Measurements from ENCODE around the gene DEPDC5. TPM values are rescaled to one million over a fixed set of nuclear protein-coding genes. Genes with fewer than 3 reads are reported as not detected.

DEPDC5 gene
- total RNA-seq, 1 experiment from 2014 or later = 7.8 TPM

GRCh38 chr22:31852691-31853421 is 99.0 kb downstream of the DEPDC5 start:
- no peak for DNase-seq (ENCODE audit: low read depth)

- no peak for DNase-seq (ENCODE audit: low read depth)
Measured at GRCh38 chr22:31853736-31854495, 100.1 kb downstream of the DEPDC5 start.

GRCh38 chr22:31857247-31857646 is 103.4 kb downstream of the DEPDC5 start:
- DNase-seq (ENCODE audit: low read depth) = no peak

GRCh38 chr22:31861226-31861840 is 107.5 kb downstream of the DEPDC5 start:
- DNase-seq (ENCODE audit: low read depth) = peak; percentile 22

GRCh38 chr22:31866918-31867317 is 113.1 kb downstream of the DEPDC5 start:
- no peak for DNase-seq (ENCODE audit: low read depth)

GRCh38 chr22:31867386-31868153 is 113.8 kb downstream of the DEPDC5 start:
- no peak for DNase-seq (ENCODE audit: low read depth)

- DNase-seq (ENCODE audit: low read depth) = no peak
Measured at GRCh38 chr22:31869739-31870138, 115.9 kb downstream of the DEPDC5 start.

GRCh38 chr22:31870890-31871289 is 117.1 kb downstream of the DEPDC5 start:
- peak; percentile 89 for DNase-seq (ENCODE audit: low read depth)

- no peak for DNase-seq (ENCODE audit: low read depth)
Measured at GRCh38 chr22:31871480-31871879, 117.7 kb downstream of the DEPDC5 start.

- DNase-seq (ENCODE audit: low read depth) = no peak
Measured at GRCh38 chr22:31872209-31872608, 118.4 kb downstream of the DEPDC5 start.

- no peak for DNase-seq (ENCODE audit: low read depth)
Measured at GRCh38 chr22:31874821-31875220, 121.0 kb downstream of the DEPDC5 start.

- DNase-seq (ENCODE audit: low read depth) = peak; percentile 61
Measured at GRCh38 chr22:31876156-31876920, 122.5 kb downstream of the DEPDC5 start.

GRCh38 chr22:31879585-31879984 is 125.8 kb downstream of the DEPDC5 start:
- no peak for DNase-seq (ENCODE audit: low read depth)

- DNase-seq (ENCODE audit: low read depth) = no peak
Measured at GRCh38 chr22:31881200-31881599, 127.4 kb downstream of the DEPDC5 start.

- no peak for DNase-seq (ENCODE audit: low read depth)
Measured at GRCh38 chr22:31881865-31882264, 128.0 kb downstream of the DEPDC5 start.

- DNase-seq (ENCODE audit: low read depth) = no peak
Measured at GRCh38 chr22:31882971-31883370, 129.2 kb downstream of the DEPDC5 start.

- no peak for DNase-seq (ENCODE audit: low read depth)
Measured at GRCh38 chr22:31883989-31884388, 130.2 kb downstream of the DEPDC5 start.

GRCh38 chr22:31891366-31892079 is 137.7 kb downstream of the DEPDC5 start:
- DNase-seq (ENCODE audit: low read depth) = no peak

- DNase-seq (ENCODE audit: low read depth) = no peak
Measured at GRCh38 chr22:31892080-31892433, 138.2 kb downstream of the DEPDC5 start.

- DNase-seq (ENCODE audit: low read depth) = no peak
Measured at GRCh38 chr22:31893460-31893859, 139.6 kb downstream of the DEPDC5 start.
